ENCODE data around the gene MIR17HG.

- TF ChIP-seq, protein P1, sequence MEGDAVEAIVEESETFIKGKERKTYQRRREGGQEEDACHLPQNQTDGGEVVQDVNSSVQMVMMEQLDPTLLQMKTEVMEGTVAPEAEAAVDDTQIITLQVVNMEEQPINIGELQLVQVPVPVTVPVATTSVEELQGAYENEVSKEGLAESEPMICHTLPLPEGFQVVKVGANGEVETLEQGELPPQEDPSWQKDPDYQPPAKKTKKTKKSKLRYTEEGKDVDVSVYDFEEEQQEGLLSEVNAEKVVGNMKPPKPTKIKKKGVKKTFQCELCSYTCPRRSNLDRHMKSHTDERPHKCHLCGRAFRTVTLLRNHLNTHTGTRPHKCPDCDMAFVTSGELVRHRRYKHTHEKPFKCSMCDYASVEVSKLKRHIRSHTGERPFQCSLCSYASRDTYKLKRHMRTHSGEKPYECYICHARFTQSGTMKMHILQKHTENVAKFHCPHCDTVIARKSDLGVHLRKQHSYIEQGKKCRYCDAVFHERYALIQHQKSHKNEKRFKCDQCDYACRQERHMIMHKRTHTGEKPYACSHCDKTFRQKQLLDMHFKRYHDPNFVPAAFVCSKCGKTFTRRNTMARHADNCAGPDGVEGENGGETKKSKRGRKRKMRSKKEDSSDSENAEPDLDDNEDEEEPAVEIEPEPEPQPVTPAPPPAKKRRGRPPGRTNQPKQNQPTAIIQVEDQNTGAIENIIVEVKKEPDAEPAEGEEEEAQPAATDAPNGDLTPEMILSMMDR (IDR thresholded peaks at IDR 0.05), result no peak
- TF ChIP-seq POLR2AphosphoS5 (IDR thresholded peaks at IDR 0.05) (no peak), EP300 (IDR thresholded peaks at IDR 0.05) (no peak), POLR2A (IDR thresholded peaks at IDR 0.05) (no peak)
Measured at GRCh38 chr13:91346062-91346461, 1.4 kb upstream of the MIR17HG start.
